ENCODE measurements around the gene ZBP1. TPM values are rescaled to one million over a fixed set of nuclear protein-coding genes. Genes with fewer than 3 reads are reported as not detected.

The ZBP1 gene
- total RNA-seq, 1 experiment from 2014 or later, result not detected

GRCh38 chr20:57590485-57591288, 29.5 kb downstream of the ZBP1 start:
- H2AFZ ChIP-seq (ENCODE audit: low read length), result no peak overlapping the region
- no TSS peak for BruUV-seq (replicated peaks)
- no peak overlapping the region for H3K4me3 ChIP-seq (ENCODE audit: low read length)
- POLR2A ChIA-PET (ENCODE audit: unreplicated experiment), result no interaction called here
- ATAC-seq (no peak), DNase-seq (no peak)
- H3K79me2 ChIP-seq (ENCODE audit: low read length), result no peaks in the 10 kb centered on the region
- H3K4me2 ChIP-seq (ENCODE audit: low read length), result no peak overlapping the region
- H4K20me1 ChIP-seq (ENCODE audit: low read length), result no peaks in the 10 kb centered on the region
- H3K27ac ChIP-seq (ENCODE audit: low read length), result no peak overlapping the region
- intact Hi-C loops (cut with micrococcal nuclease), result loop anchor here (5.0 kb wide), 1 partner anchor 208 kb away; no protein-coding TSS in a partner anchor
- peaks cover 10% of the 10 kb centered on the region; the same call in 1 of the 2 replicates for H3K27me3 ChIP-seq (ENCODE audit: low read length)
- TF ChIP-seq CTCF (conservative IDR thresholded peaks at IDR 0.05; ENCODE audit: low read depth, low read length) (no peak), EZH2 (IDR thresholded peaks at IDR 0.05; ENCODE audit: low read length, unreplicated experiment) (no peak), EZH2phosphoT487 (IDR thresholded peaks at IDR 0.05; ENCODE audit: borderline replicate concordance, low read length) (no peak)
- no peak overlapping the region for H3K9ac ChIP-seq (ENCODE audit: low read length)
- H3F3A ChIP-seq (ENCODE audit: low read length, unreplicated experiment), result no peaks in the 10 kb centered on the region
- no peaks in the 10 kb centered on the region for H3K9me3 ChIP-seq (ENCODE audit: low read length)
- CTCF ChIA-PET, result interaction anchor here (0.6 kb wide), 1 partner anchor 79 kb away, joined by 3 read pairs; no protein-coding TSS in a partner anchor
- H3K36me3 ChIP-seq (ENCODE audit: low read depth, low read length), result no peaks in the 10 kb centered on the region
- no peaks in the 10 kb centered on the region for H3K9me2 ChIP-seq (replicated peaks; ENCODE audit: low read length)
- peaks cover 4% of the 10 kb centered on the region; the same call in 1 of the 2 replicates for H3K4me1 ChIP-seq (ENCODE audit: insufficient read depth, low read length)

- no peak overlapping the region for H3K27ac ChIP-seq (ENCODE audit: low read length)
- POLR2A ChIA-PET (ENCODE audit: unreplicated experiment), result no interaction called here
- no peak overlapping the region for H3K4me2 ChIP-seq (ENCODE audit: low read length)
- no peaks in the 10 kb centered on the region for H4K20me1 ChIP-seq (ENCODE audit: low read length)
- no peaks in the 10 kb centered on the region for H3K9me2 ChIP-seq (replicated peaks; ENCODE audit: low read length)
- no peaks in the 10 kb centered on the region for H3K9me3 ChIP-seq (ENCODE audit: low read length)
- intact Hi-C loops (cut with micrococcal nuclease), result loop anchor here (5.0 kb wide), 1 partner anchor 208 kb away; no protein-coding TSS in a partner anchor
- peaks cover 17% of the 10 kb centered on the region; the same call in 1 of the 2 replicates for H3K27me3 ChIP-seq (ENCODE audit: low read length)
- CTCF ChIA-PET, result no interaction called here
- no peaks in the 10 kb centered on the region for H3K36me3 ChIP-seq (ENCODE audit: low read depth, low read length)
- no peak overlapping the region for H3K4me3 ChIP-seq (ENCODE audit: low read length)
- TF ChIP-seq EZH2phosphoT487 (IDR thresholded peaks at IDR 0.05; ENCODE audit: borderline replicate concordance, low read length) (no peak), EZH2 (IDR thresholded peaks at IDR 0.05; ENCODE audit: low read length, unreplicated experiment) (no peak), CTCF (conservative IDR thresholded peaks at IDR 0.05; ENCODE audit: low read depth, low read length) (no peak)
- no peak overlapping the region for H3K9ac ChIP-seq (ENCODE audit: low read length)
- BruUV-seq (replicated peaks), result no TSS peak
- H2AFZ ChIP-seq (ENCODE audit: low read length), result no peak overlapping the region
- DNase-seq, result no peak
- H3K79me2 ChIP-seq (ENCODE audit: low read length), result no peaks in the 10 kb centered on the region
- ATAC-seq, result no peak
- H3K4me1 ChIP-seq (ENCODE audit: insufficient read depth, low read length), result peaks cover 4% of the 10 kb centered on the region; the same call in 1 of the 2 replicates
- no peaks in the 10 kb centered on the region for H3F3A ChIP-seq (ENCODE audit: low read length, unreplicated experiment)
These were observed 30.3 kb downstream of the ZBP1 start for GRCh38 chr20:57589728-57590484.
